Stomach (tissue), 9 donors: Measurements from ENCODE around the gene CASS4. TPM values are rescaled to one million over a fixed set of nuclear protein-coding genes. Genes with fewer than 3 reads are reported as not detected.

ENCODE experiments used
- DNase-seq, 2 donors: peaks; one replicate each; pipeline versions ENCODE4 v3.0.0 to v3.0.0-alpha.2; 2013 to 2019
- H3K27ac ChIP-seq, 5 donors: fragments of 200-600 bp in 4 of 5; sonication (generic) in 4 of 5; one replicate each; pipeline ENCODE4 v1.5.1; 2013 to 2019; ENCODE audit warnings: mild to moderate bottlenecking in 1 of 5, moderate library complexity in 1 of 5
- H3K27me3 ChIP-seq, 3 donors: fragments of 200-600 bp; sonication (generic); one replicate each; pipeline ENCODE4 v1.5.1; 2017 to 2019; ENCODE audit warnings: mixed run types in 1 of 3
- H3K36me3 ChIP-seq, 4 donors: fragments of 200-600 bp; sonication (generic); 1 replicate in 3 of 4; 2 replicates in 1 of 4; pipeline ENCODE4 v1.5.1; 2016 to 2019
- H3K4me1 ChIP-seq, 4 donors: fragments of 200-600 bp; sonication (generic); one replicate each; pipeline ENCODE4 v1.5.1; 2016 to 2019
- H3K4me3 ChIP-seq, 4 donors: fragments of 200-600 bp; sonication (generic) in 3 of 4; one replicate each; pipeline ENCODE4 v1.5.1; 2016 to 2019; ENCODE audit warnings: mild to moderate bottlenecking in 1 of 4
- H3K9me3 ChIP-seq, 4 donors: fragments of 200-600 bp; sonication (generic); one replicate each; pipeline ENCODE4 v1.5.1; 2016 to 2019
- EP300 ChIP-seq: sonication (generic); formaldehyde crosslinking; IDR thresholded peaks from one replicate; pipeline ENCODE4 v1.6.1; 2017; ENCODE audit warnings: antibody characterized with exemption
- POLR2A ChIP-seq, 4 donors: fragments of 450-650 bp; IDR thresholded peaks; one replicate each; pipeline ENCODE4 v1.6.1; 2016; ENCODE audit warnings: antibody characterized with exemption in 4 of 4, control low read depth in 2 of 4, mild to moderate bottlenecking in 1 of 4, moderate library complexity in 1 of 4
- POLR2AphosphoS5 ChIP-seq, 3 donors: sonication (generic); formaldehyde crosslinking; IDR thresholded peaks; one replicate each; pipeline ENCODE4 v1.6.1; 2016; ENCODE audit warnings: antibody characterized with exemption in 3 of 3
- WGBS, 5 donors: extraction: QIAGEN DNeasy Blood & Tissue Kit in 3 of 5; methylation state at CpG; one replicate each; pipeline versions ENCODE4 v1.1.5 to v1.1.7; 2013 to 2018; 5-methylcytosine and 5-hydroxymethylcytosine counted together
- intact Hi-C: fragments of 100-400 bp; cut with DNase I; formaldehyde crosslinking; loops from one replicate; pipeline ENCODE4 v1.15.1; 2023; ENCODE audit warnings: low total_unique reads
- polyA plus RNA-seq, 3 donors: library from polyadenylated mRNA; stranded (reverse); fragments of 200-250 nt; gene quantifications; one replicate each; pipeline ENCODE4 v1.2.3, GENCODE V29; 2013
- total RNA-seq, 5 donors: library from RNA; depleted of rRNA; stranded (reverse); fragments of >200 nt; gene quantifications; one replicate each; pipeline versions ENCODE4 v1.1.0 to v1.2.3, GENCODE V29; 2014 to 2016
- TF ChIP-seq, protein P1 (sequence below), 7 experiments: fragments of 450-650 bp in 4 of 7; fragments of 200-600 bp in 3 of 7; sonication (generic) in 3 of 7; IDR thresholded peaks; one replicate each; pipeline ENCODE4 v1.5.1; 2016 to 2019; ENCODE audit warnings: antibody characterized with exemption in 7 of 7, control low read depth in 2 of 7, mild to moderate bottlenecking in 1 of 7
- donor health status: healthy with polysubstance abuse.
- donor health status: Bipolar disorder and iron deficiency.
- donor health status: healthy.

The CASS4 gene
- total and polyA plus RNA-seq, 8 donors, result 0.23 to 8.2 (median 1.6) TPM; not detected in 1

- intact Hi-C loops, result no loop called here
- Histone ChIP-seq H3K4me3 (no peak overlapping the region), H3K36me3 (no peaks in the 10 kb centered on the region), H3K27me3 (no peaks in the 10 kb centered on the region), H3K4me1 (no peaks in the 10 kb centered on the region), H3K9me3 (no peaks in the 10 kb centered on the region), H3K27ac (no peak overlapping the region)
- 68 to 78% (median 73%) methylated on average over 13 of the region's 13 CpGs for WGBS, 5 donors
- no peak for DNase-seq
- TF ChIP-seq EP300 (no peak), POLR2A (IDR thresholded peaks at IDR 0.05) (no peak), POLR2AphosphoS5 (IDR thresholded peaks at IDR 0.05) (no peak)
- TF ChIP-seq, protein P1, sequence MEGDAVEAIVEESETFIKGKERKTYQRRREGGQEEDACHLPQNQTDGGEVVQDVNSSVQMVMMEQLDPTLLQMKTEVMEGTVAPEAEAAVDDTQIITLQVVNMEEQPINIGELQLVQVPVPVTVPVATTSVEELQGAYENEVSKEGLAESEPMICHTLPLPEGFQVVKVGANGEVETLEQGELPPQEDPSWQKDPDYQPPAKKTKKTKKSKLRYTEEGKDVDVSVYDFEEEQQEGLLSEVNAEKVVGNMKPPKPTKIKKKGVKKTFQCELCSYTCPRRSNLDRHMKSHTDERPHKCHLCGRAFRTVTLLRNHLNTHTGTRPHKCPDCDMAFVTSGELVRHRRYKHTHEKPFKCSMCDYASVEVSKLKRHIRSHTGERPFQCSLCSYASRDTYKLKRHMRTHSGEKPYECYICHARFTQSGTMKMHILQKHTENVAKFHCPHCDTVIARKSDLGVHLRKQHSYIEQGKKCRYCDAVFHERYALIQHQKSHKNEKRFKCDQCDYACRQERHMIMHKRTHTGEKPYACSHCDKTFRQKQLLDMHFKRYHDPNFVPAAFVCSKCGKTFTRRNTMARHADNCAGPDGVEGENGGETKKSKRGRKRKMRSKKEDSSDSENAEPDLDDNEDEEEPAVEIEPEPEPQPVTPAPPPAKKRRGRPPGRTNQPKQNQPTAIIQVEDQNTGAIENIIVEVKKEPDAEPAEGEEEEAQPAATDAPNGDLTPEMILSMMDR (IDR thresholded peaks at IDR 0.05), result no peak
Observed at GRCh38 chr20:56451056-56451765, 39.2 kb downstream of the CASS4 start.

DNA sequence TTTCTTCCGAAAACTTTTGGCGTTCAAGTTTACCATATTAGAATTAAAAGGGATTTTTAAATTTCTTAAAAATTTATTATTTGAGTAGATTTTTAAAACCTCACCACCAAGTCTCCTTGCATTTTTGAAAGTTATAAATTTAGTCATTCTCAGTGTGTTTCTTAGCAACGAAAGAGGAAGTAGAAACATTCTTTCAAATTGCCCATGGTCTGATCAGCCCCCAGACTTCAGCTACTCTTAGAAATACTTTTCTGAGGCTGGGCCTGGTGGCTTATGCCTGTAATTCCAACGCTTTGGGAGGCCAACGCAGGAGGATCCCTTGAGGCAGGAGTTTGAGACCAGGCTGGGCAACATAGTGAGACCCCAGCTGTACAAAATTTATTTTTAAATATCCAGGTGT, 41.3 kb downstream of the CASS4 start:
- H3K4me1 ChIP-seq, result no peaks in the 10 kb centered on the region
- intact Hi-C loops, result no loop called here
- no peak for DNase-seq
- H3K4me3 ChIP-seq, result no peak overlapping the region
- H3K9me3 ChIP-seq, result no peaks in the 10 kb centered on the region
- H3K27me3 ChIP-seq, result no peaks in the 10 kb centered on the region
- no peak overlapping the region for H3K27ac ChIP-seq
- TF ChIP-seq POLR2A (IDR thresholded peaks at IDR 0.05) (no peak), POLR2AphosphoS5 (IDR thresholded peaks at IDR 0.05) (no peak), EP300 (no peak)
- TF ChIP-seq, protein P1 (IDR thresholded peaks at IDR 0.05), result no peak
- H3K36me3 ChIP-seq, result peaks cover 0 to 1% (median 0%) of the 10 kb centered on the region in 4 donors
- 73 to 82% (median 79%) methylated on average over 5 of the region's 5 CpGs for WGBS, 5 donors

DNA sequence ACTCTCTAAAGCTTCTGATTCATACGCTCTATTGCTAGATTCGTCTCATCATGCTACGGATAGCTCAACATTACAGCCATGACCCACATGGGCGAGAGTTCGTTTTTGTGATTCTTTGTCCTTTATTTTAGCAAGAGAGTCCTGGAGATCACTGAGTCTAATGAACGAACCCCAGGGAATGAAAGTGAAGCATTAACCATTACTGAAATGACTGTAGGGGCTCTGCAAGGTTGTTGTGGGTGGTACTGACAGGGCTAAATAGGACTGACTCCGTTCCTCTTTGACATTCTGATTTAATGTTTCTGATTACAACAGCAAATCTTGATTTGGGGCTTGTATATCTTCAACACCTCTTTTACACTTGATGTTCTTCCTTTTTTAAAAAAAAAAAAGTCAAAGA, 42.7 kb downstream of the CASS4 start:
- intact Hi-C loops, result no loop called here
- Histone ChIP-seq H3K4me3 (no peak overlapping the region), H3K27me3 (no peaks in the 10 kb centered on the region), H3K27ac (no peak overlapping the region), H3K4me1 (no peaks in the 10 kb centered on the region), H3K9me3 (no peaks in the 10 kb centered on the region), H3K36me3 (peaks cover 0 to 8% (median 0%) of the 10 kb centered on the region in 4 donors)
- no peak for DNase-seq
- WGBS, 5 donors, result 75 to 82% (median 78%) methylated on average over 7 of the region's 7 CpGs
- no peak for TF ChIP-seq POLR2AphosphoS5 (IDR thresholded peaks at IDR 0.05)
- no peak for TF ChIP-seq EP300
- TF ChIP-seq, protein P1 (IDR thresholded peaks at IDR 0.05), result no peak
- no peak for TF ChIP-seq POLR2A (IDR thresholded peaks at IDR 0.05)

- 54 to 90% (median 72%) methylated on average over 21 to 22 of the region's 22 CpGs for WGBS, 5 donors
- Histone ChIP-seq H3K27ac (no peak overlapping the region), H3K9me3 (no peaks in the 10 kb centered on the region), H3K4me3 (no peak overlapping the region), H3K36me3 (peaks cover 0 to 8% (median 0%) of the 10 kb centered on the region in 4 donors), H3K4me1 (peaks cover 0 to 11% (median 0%) of the 10 kb centered on the region in 4 donors), H3K27me3 (no peaks in the 10 kb centered on the region)
- no peak for DNase-seq
- TF ChIP-seq EP300, result no peak
- no peak for TF ChIP-seq POLR2A (IDR thresholded peaks at IDR 0.05)
- TF ChIP-seq, protein P1 (IDR thresholded peaks at IDR 0.05), result no peak
- no peak for TF ChIP-seq POLR2AphosphoS5 (IDR thresholded peaks at IDR 0.05)
- intact Hi-C loops, result no loop called here
Observed at GRCh38 chr20:56458206-56458821, 46.3 kb downstream of the CASS4 start.
